PC-9 (cell line): ENCODE data around the gene VWDE. TPM values are rescaled to one million over a fixed set of nuclear protein-coding genes. Genes with fewer than 3 reads are reported as not detected.

Source experiments
- BruUV-seq: library from RNA; stranded (reverse); fragments of 400-500 nt; replicated peaks from 2 replicates; lab custom pipeline; 2021; lab: Mats Ljungman, UMichigan
- CTCF ChIA-PET: fragments of 300-600 bp; sonication (Branson Sonifier 250); formaldehyde crosslinking; loops from one replicate; lab custom pipeline; 2022; ENCODE audit warnings: antibody characterized with exemption; lab: Charles Lee
- POLR2A ChIA-PET: fragments of 300-600 bp; sonication (Branson Sonifier 250); formaldehyde crosslinking; loops from one replicate; lab custom pipeline; 2022; ENCODE audit warnings: antibody characterized with exemption; ENCODE audit not compliant: unreplicated experiment; lab: Charles Lee
- DNase-seq, 2 experiments: peaks; one replicate each; pipeline versions ENCODE4 v3.0.0 to v3.0.0-alpha.2; 2015 to 2022; ENCODE audit warnings: mixed read lengths in 1 of 2
- H2AFZ ChIP-seq: fragments of 200-600 bp; sonication (generic); 2 replicates; pipeline ENCODE4 v1.8.1; 2017; ENCODE audit warnings: antibody characterized with exemption
- H3F3A ChIP-seq: fragments of 200-600 bp; sonication (generic); 2 replicates; pipeline ENCODE4 v1.8.1; 2017; ENCODE audit warnings: antibody characterized with exemption, mild to moderate bottlenecking, low read depth; ENCODE audit not compliant: insufficient read depth
- H3K27ac ChIP-seq: fragments of 200-600 bp; sonication (generic); 2 replicates; pipeline ENCODE4 v1.6.1; 2016; ENCODE audit warnings: mixed run types
- H3K27me3 ChIP-seq: fragments of 200-600 bp; sonication (generic); 2 replicates; pipeline ENCODE4 v1.6.1; 2016; ENCODE audit warnings: low read depth, mixed run types; ENCODE audit not compliant: insufficient read depth
- H3K36me3 ChIP-seq: fragments of 200-600 bp; sonication (generic); 2 replicates; pipeline ENCODE4 v1.6.1; 2016; ENCODE audit warnings: low read depth, mixed run types
- H3K4me1 ChIP-seq: fragments of 200-600 bp; sonication (generic); replicated peaks from 2 replicates; pipeline ENCODE4 v1.6.1; 2016; ENCODE audit warnings: mixed run types; ENCODE audit not compliant: insufficient read depth
- H3K4me2 ChIP-seq: fragments of 200-600 bp; sonication (generic); 2 replicates; pipeline ENCODE4 v1.6.1; 2017; ENCODE audit warnings: mixed run types
- H3K4me3 ChIP-seq: fragments of 200-600 bp; sonication (generic); 2 replicates; pipeline ENCODE4 v1.6.1; 2016; ENCODE audit warnings: mixed run types
- H3K79me2 ChIP-seq: fragments of 200-600 bp; sonication (generic); 2 replicates; pipeline ENCODE4 v1.6.1; 2017; ENCODE audit warnings: low read depth, mixed run types
- H3K9me2 ChIP-seq: fragments of 200-600 bp; sonication (generic); 2 replicates; pipeline ENCODE4 v1.8.1; 2017; ENCODE audit warnings: mild to moderate bottlenecking; ENCODE audit not compliant: insufficient read depth
- H3K9me3 ChIP-seq: fragments of 200-600 bp; sonication (generic); 2 replicates; pipeline ENCODE4 v1.8.1; 2016; ENCODE audit warnings: low read depth; ENCODE audit not compliant: insufficient read depth
- H4K20me1 ChIP-seq: fragments of 200-600 bp; sonication (generic); 2 replicates; pipeline ENCODE4 v1.8.1; 2017; ENCODE audit not compliant: insufficient read depth
- CTCF ChIP-seq: fragments of 200-600 bp; sonication (generic); conservative IDR thresholded peaks from 2 replicates; pipeline ENCODE4 v1.6.1; 2017; ENCODE audit warnings: mixed run types, antibody characterized with exemption, mild to moderate bottlenecking, moderate library complexity
- EZH2 ChIP-seq: fragments of 200-600 bp; sonication (generic); IDR thresholded peaks from 2 replicates; pipeline ENCODE4 v1.8.0; 2017; ENCODE audit warnings: antibody characterized with exemption, low read depth
- intact Hi-C: fragments of 100-400 bp; cut with micrococcal nuclease; formaldehyde crosslinking; loops from one replicate; pipeline ENCODE4 v1.10.0; 2022; ENCODE audit not compliant: unreplicated experiment
- total RNA-seq: library from RNA; stranded (reverse); gene quantifications from 2 replicates; pipeline ENCODE4 v1.2.3, GENCODE V29; 2021

The VWDE gene
- total RNA-seq, 1 experiment from 2014 or later: 27.3 TPM

- H2AFZ ChIP-seq: no peak overlapping the region
- no peaks in the 10 kb centered on the region for H3K79me2 ChIP-seq
- no peaks in the 10 kb centered on the region for H4K20me1 ChIP-seq
- POLR2A ChIA-PET: interaction anchor here (0.6 kb wide), 2 partner anchors 16 to 370 kb away, joined by 3 read pairs; no protein-coding TSS in a partner anchor
- TF ChIP-seq EZH2 (no peak), CTCF (no peak)
- CTCF ChIA-PET: interaction anchor here (1.1 kb wide), 1 partner anchor 36 kb away, joined by 3 read pairs; no protein-coding TSS in a partner anchor
- intact Hi-C loops: loop anchor here (1.0 kb wide), 1 partner anchor 19 kb away; the partner anchor contains the start of gene VWDE
- H3K27me3 ChIP-seq: no peaks in the 10 kb centered on the region
- H3K36me3 ChIP-seq: no peaks in the 10 kb centered on the region
- H3K9me3 ChIP-seq: peaks cover 8% of the 10 kb centered on the region; the same call in 1 of the 2 replicates
- peaks cover 24% of the 10 kb centered on the region for H3F3A ChIP-seq
- DNase-seq: peak in 1 of 2 experiments; percentile 66
- peaks cover 37% of the 10 kb centered on the region for H3K4me1 ChIP-seq
- peak overlapping the region; percentile 39; the same call in 1 of the 2 replicates for H3K4me3 ChIP-seq
- H3K9me2 ChIP-seq: no peaks in the 10 kb centered on the region
- no TSS peak for BruUV-seq
- peak overlapping the region; percentile 61 for H3K4me2 ChIP-seq
- peak overlapping the region; percentile 86 for H3K27ac ChIP-seq
Measured at GRCh38 chr7:12422554-12423320, 19.1 kb upstream of the VWDE start.

GRCh38 chr7:12418452-12418851 lies 14.8 kb upstream of the VWDE start:
- Histone ChIP-seq H3K9me3 (peaks cover 8% of the 10 kb centered on the region; the same call in 1 of the 2 replicates), H3K36me3 (no peaks in the 10 kb centered on the region), H3K9me2 (no peaks in the 10 kb centered on the region), H3K4me3 (no peak overlapping the region), H3K4me2 (no peak overlapping the region), H3K27ac (no peak overlapping the region), H3K4me1 (peaks cover 20% of the 10 kb centered on the region), H3K79me2 (no peaks in the 10 kb centered on the region), H3K27me3 (no peaks in the 10 kb centered on the region), H3F3A (peaks cover 8% of the 10 kb centered on the region; the same call in 1 of the 2 replicates), H4K20me1 (no peaks in the 10 kb centered on the region), H2AFZ (no peak overlapping the region)
- BruUV-seq: no TSS peak
- intact Hi-C loops: no loop called here
- ChIA-PET CTCF (no interaction called here), POLR2A (interaction anchor here (0.6 kb wide), 1 partner anchor 77 kb away, joined by 4 read pairs; no protein-coding TSS in a partner anchor)
- TF ChIP-seq EZH2 (no peak), CTCF (no peak)
- no peak for DNase-seq

- Histone ChIP-seq H3K27ac (no peak overlapping the region), H3K4me1 (no peaks in the 10 kb centered on the region), H2AFZ (no peak overlapping the region), H3K9me2 (no peaks in the 10 kb centered on the region), H3K36me3 (no peaks in the 10 kb centered on the region), H3K27me3 (no peaks in the 10 kb centered on the region), H3K4me3 (no peak overlapping the region), H4K20me1 (no peaks in the 10 kb centered on the region), H3K79me2 (no peaks in the 10 kb centered on the region), H3K9me3 (no peaks in the 10 kb centered on the region), H3F3A (no peaks in the 10 kb centered on the region), H3K4me2 (no peak overlapping the region)
- DNase-seq: no peak
- no TSS peak for BruUV-seq
- ChIA-PET POLR2A (interaction anchor here (0.7 kb wide), 1 partner anchor 21 kb away, joined by 10 read pairs; no protein-coding TSS in a partner anchor), CTCF (no interaction called here)
- intact Hi-C loops: no loop called here
- TF ChIP-seq EZH2: no peak
Measured at GRCh38 chr7:12415072-12415471, 11.4 kb upstream of the VWDE start.
